Large intestine (tissue), 3 donors: ENCODE measurements around the gene PLXDC2. TPM values are rescaled to one million over a fixed set of nuclear protein-coding genes. Genes with fewer than 3 reads are reported as not detected.

ENCODE experiments used
- DNase-seq, 2 donors: peaks; one replicate each; pipeline versions ENCODE4 v3.0.0 to v3.0.0-alpha.2; 2013
- H3K27ac ChIP-seq: one replicate; pipeline ENCODE4 v1.5.1; 2013; ENCODE audit warnings: low read length
- H3K27me3 ChIP-seq: 2 replicates; pipeline ENCODE4 v1.6.1; 2013; ENCODE audit warnings: low read length; ENCODE audit not compliant: control insufficient read depth, insufficient read depth
- H3K36me3 ChIP-seq: 2 replicates; pipeline ENCODE4 v1.6.1; 2013; ENCODE audit warnings: low read length; ENCODE audit not compliant: control insufficient read depth, insufficient read depth
- H3K4me1 ChIP-seq: one replicate; pipeline ENCODE4 v1.6.1; 2013; ENCODE audit warnings: low read length; ENCODE audit not compliant: control insufficient read depth, insufficient read depth
- H3K4me3 ChIP-seq: one replicate; pipeline ENCODE4 v1.5.1; 2013; ENCODE audit warnings: low read length
- H3K9me3 ChIP-seq: one replicate; pipeline ENCODE4 v1.6.1; 2013; ENCODE audit warnings: mild to moderate bottlenecking, low read depth, low read length, moderate library complexity; ENCODE audit not compliant: control insufficient read depth
- WGBS: methylation state at CpG from one replicate; pipeline ENCODE4 v1.1.5; 2013; ENCODE audit warnings: low lambda C conversion rate; ENCODE audit not compliant: insufficient coverage; 5-methylcytosine and 5-hydroxymethylcytosine counted together
- polyA plus RNA-seq: library from polyadenylated mRNA; unstranded; fragments of 120-200 nt; gene quantifications from one replicate; pipeline ENCODE4 v1.2.1, GENCODE V29; 2013

PLXDC2 gene
- polyA plus RNA-seq, 1 donor, result 19.0 TPM

DNA sequence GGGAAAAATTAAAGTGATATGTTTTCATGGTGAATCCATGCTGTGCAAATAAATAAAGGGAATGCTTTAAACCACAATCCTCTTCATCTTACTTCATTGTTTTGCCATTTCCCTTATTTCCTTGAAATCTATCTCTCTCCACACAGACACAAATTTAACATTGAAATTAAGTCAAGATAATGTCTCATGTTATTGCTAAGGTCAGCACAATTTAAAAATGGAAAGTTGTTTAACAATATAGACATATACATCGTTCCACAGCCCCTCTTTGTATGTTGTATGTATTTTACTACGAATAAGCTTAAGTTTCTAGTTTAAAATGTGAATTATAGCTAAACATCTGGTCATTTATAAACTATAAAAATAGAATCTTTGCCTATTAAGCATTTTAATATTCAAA, 256.9 kb downstream of the PLXDC2 start:
- H3K27me3 ChIP-seq, result no peaks in the 10 kb centered on the region
- no peak overlapping the region for H3K4me3 ChIP-seq
- H3K36me3 ChIP-seq, result peaks cover 12% of the 10 kb centered on the region
- no peak for DNase-seq
- H3K4me1 ChIP-seq, result no peaks in the 10 kb centered on the region
- H3K27ac ChIP-seq, result no peak overlapping the region
- H3K9me3 ChIP-seq, result no peaks in the 10 kb centered on the region
- WGBS, result 83% methylated on average over 1 of the region's 2 CpGs

DNA sequence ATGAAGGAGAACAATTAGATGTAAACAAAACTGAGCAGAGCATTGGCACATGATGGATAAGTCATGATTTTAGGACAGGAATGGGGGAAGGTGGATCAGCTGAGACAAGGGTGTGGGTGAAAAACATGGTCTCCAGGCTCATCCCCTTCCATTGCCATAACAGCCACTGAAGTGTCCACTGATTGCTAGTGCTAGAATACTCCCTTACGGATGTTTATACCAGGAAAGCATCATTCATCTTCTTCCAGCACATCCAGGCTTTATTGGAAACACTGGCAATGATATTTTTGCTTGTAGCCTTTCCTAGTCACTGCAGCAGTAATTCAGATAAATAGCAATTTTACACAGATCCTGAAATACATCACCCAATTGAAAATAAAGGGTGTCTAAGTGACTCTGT, 259.5 kb downstream of the PLXDC2 start:
- Histone ChIP-seq H3K9me3 (no peaks in the 10 kb centered on the region), H3K27me3 (no peaks in the 10 kb centered on the region), H3K4me1 (no peaks in the 10 kb centered on the region), H3K27ac (no peak overlapping the region), H3K36me3 (peaks cover 2% of the 10 kb centered on the region), H3K4me3 (no peak overlapping the region)
- no peak for DNase-seq
- WGBS, result no CpG with 5 or more reads among the region's 1 CpG

DNA sequence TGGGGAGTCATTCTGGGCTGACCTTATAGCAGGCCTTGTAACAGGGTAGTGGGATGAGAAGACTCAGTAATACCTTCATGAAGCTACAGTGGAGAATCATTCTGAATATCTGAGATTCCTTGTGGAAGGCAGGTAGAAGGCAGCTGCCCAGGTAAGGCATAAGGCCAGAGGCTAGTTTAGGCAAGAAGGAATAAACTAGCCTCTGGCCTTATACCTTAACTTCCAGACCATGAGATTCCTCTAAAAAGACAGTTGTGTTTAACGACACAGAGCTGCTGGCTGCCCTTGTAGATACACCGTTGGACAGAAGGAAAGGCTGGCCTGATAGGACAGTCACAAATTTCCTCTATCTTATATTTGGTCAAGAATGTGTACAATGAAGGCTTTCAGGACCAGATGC, 268.2 kb downstream of the PLXDC2 start:
- WGBS, result no CpG with 5 or more reads among the region's 2 CpGs
- no peaks in the 10 kb centered on the region for H3K9me3 ChIP-seq

DNA sequence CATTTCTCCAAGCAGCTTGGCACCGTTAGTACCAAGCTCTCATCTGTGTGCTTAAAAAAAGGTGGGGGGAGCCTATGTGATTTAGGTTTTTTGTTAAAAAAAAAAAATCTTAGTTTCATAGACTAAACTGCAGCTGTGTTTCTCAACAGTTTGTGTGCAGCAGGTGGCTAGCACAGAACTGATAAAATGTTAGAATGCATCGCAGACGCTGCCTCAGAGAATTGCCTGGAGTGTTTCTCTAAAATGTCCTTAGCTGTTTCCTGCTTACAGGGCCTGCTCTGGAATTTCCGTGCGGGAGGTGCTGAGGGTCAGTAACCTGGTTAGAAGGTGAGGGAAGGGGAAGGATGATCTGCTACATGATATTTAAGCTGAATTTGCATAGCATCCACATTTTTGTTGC, 268.9 kb downstream of the PLXDC2 start:
- Histone ChIP-seq H3K4me1 (peaks cover 3% of the 10 kb centered on the region), H3K27ac (no peak overlapping the region), H3K4me3 (no peak overlapping the region), H3K9me3 (no peaks in the 10 kb centered on the region), H3K27me3 (no peaks in the 10 kb centered on the region), H3K36me3 (no peaks in the 10 kb centered on the region)
- no peak for DNase-seq
- 80% methylated on average over 1 of the region's 5 CpGs for WGBS

More for the DNA sequence above, 268.2 kb downstream of the PLXDC2 start:
- H3K27me3 ChIP-seq, result no peaks in the 10 kb centered on the region
- no peak overlapping the region for H3K27ac ChIP-seq
- peaks cover 3% of the 10 kb centered on the region for H3K4me1 ChIP-seq
- DNase-seq, result no peak
- H3K4me3 ChIP-seq, result no peak overlapping the region
- H3K36me3 ChIP-seq, result no peaks in the 10 kb centered on the region

DNA sequence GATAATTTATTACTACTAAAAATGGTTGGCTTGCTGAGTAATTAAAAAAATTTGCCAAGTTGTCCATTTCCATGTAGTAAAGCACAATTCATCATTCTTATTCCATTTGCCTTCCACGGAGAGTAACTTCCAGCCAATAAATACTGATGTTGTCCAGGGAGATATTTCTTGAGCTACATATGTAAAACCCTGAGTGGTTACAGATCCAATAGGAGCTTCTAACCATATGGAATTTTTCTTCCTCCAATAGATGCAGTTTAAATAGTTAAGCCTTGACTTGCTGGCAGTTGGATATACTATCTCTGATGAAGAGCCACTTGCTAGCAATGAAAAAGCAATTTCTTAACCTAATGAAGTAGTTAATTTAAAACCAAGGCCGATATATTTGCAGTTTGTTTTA, 271.1 kb downstream of the PLXDC2 start:
- Histone ChIP-seq H3K4me3 (no peak overlapping the region), H3K9me3 (no peaks in the 10 kb centered on the region), H3K4me1 (peaks cover 3% of the 10 kb centered on the region), H3K27me3 (no peaks in the 10 kb centered on the region), H3K36me3 (no peaks in the 10 kb centered on the region), H3K27ac (no peak overlapping the region)
- DNase-seq, result no peak
- WGBS, result no CpG with 5 or more reads among the region's 2 CpGs

DNA sequence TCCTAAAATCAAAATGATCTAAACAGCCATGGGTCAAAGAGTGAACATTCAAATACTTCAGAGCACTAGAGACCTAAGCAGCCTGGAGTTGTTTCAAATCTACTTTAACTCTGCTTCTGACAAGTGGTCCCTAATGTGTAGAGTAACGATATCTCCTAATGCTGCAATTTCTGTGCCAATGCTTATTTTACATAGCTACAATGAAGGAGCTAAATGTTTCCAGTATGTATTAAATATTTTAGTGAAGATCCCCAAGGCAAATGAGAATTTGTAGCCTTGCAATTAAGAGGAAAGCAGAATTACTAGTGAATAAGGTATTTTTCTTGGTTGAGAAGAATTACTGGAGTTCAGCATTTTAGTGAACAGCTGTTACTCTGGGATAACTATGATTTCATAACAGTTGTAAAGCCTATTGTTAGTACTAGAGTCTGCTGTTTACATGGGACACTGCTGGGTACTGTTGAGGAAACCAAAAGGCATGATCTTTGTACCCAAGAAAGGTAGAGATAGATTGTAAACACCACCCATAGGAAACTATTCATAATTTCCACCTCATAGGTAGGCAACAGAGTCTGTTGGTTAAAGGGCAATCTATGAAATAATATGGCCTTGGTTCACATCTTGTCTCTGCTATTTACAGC, 271.9 kb downstream of the PLXDC2 start:
- peak; percentile 67 to 82 for DNase-seq
- H3K27ac ChIP-seq, result peak overlapping the region; percentile 51
- no peak overlapping the region for H3K4me3 ChIP-seq

DNA sequence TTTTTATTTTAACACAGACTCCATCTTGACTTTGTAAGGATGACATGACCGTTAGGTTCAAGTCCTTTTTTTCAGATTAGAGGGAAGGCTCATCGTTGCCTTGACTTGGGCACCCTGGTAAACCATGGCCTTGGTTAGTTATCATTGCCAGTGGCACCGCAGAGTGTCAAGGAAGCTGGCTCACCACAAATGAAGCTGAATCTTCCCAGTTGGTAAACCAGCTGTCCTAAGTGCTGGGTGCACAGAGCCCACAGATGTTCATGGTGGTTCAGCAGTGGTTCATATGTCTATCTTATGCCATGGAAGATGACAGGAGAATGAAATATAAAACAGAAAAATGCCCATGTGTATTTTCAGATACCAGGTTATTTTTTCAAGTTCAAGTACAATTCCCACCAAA, 273.6 kb downstream of the PLXDC2 start:
- 100% methylated on average over 1 of the region's 3 CpGs for WGBS
- no peaks in the 10 kb centered on the region for H3K36me3 ChIP-seq
- no peaks in the 10 kb centered on the region for H3K27me3 ChIP-seq
- no peak overlapping the region for H3K27ac ChIP-seq
- H3K4me1 ChIP-seq, result peaks cover 3% of the 10 kb centered on the region
- H3K9me3 ChIP-seq, result no peaks in the 10 kb centered on the region
- DNase-seq, result no peak
- H3K4me3 ChIP-seq, result no peak overlapping the region

More for the DNA sequence above, 271.9 kb downstream of the PLXDC2 start:
- H3K9me3 ChIP-seq, result no peaks in the 10 kb centered on the region
- no CpG with 5 or more reads among the region's 1 CpG for WGBS
- H3K4me1 ChIP-seq, result peaks cover 3% of the 10 kb centered on the region
- H3K36me3 ChIP-seq, result no peaks in the 10 kb centered on the region
- no peaks in the 10 kb centered on the region for H3K27me3 ChIP-seq

DNA sequence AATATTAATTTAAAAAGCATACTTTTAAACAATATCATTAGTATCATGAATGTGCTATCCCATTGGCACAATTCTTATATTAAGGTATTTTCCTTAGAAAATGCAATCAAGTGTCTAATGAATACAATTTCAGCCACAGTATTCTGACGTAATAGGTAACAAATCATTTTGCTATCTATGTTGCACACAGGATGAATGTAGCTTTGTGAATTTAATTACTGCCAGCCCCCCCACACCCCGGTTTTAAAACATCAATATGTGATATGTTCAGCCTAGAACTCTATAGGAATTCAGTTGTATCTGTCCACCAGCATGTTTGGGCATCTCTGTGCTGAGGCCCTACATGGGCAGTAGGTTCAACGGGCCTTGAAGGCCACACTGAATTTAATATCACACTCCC, 274.6 kb downstream of the PLXDC2 start:
- H3K36me3 ChIP-seq, result no peaks in the 10 kb centered on the region
- H3K4me1 ChIP-seq, result peaks cover 3% of the 10 kb centered on the region
- WGBS, result no CpG with 5 or more reads among the region's 3 CpGs
- no peak for DNase-seq
- H3K27ac ChIP-seq, result no peak overlapping the region
- no peaks in the 10 kb centered on the region for H3K27me3 ChIP-seq
- H3K4me3 ChIP-seq, result no peak overlapping the region
- no peaks in the 10 kb centered on the region for H3K9me3 ChIP-seq

DNA sequence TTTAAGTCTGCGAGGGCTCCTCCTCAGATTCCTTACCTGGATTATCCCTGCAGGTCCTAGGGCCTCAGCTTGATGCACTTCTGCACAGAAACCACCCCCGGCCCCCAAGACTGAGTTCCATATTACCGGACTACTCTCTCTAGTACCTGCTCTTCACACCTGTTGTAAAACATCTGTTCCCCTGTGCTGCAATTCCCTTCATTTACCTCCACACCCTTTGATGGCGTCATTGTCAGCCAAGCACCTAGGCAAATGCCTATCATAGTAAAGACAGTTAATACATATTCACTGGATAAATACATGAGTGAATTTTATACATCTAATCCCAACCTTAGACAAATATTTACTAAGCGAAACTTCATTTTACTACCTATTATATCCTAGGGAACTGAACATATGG, 275.5 kb downstream of the PLXDC2 start:
- Histone ChIP-seq H3K27ac (no peak overlapping the region), H3K4me1 (peaks cover 3% of the 10 kb centered on the region), H3K27me3 (no peaks in the 10 kb centered on the region), H3K9me3 (no peaks in the 10 kb centered on the region), H3K4me3 (no peak overlapping the region), H3K36me3 (no peaks in the 10 kb centered on the region)
- 59% methylated on average over 2 of the region's 5 CpGs for WGBS
- peak; percentile 20 to 64 for DNase-seq

DNA sequence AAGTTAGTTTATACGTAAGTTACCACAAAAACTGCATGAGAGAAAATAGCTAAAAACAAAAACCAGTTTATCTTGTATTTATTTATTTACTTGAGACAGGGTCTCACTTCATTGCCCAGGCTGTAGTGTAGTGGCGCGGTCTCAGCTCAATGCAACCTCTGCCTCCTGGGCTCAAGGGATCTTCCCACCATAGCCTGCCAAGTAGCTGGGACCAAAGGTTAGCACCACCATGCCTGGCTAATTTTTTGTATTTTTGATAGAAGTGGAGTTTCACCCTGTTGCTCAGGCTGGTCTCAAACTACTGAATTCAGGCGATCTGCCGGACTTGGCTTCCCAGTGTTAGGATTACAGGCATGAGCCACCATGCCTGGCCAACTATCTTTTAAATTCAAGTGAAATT, 277.4 kb downstream of the PLXDC2 start:
- H3K36me3 ChIP-seq, result no peaks in the 10 kb centered on the region
- no peak for DNase-seq
- no peak overlapping the region for H3K4me3 ChIP-seq
- 88% methylated on average over 1 of the region's 5 CpGs for WGBS
- H3K27me3 ChIP-seq, result no peaks in the 10 kb centered on the region
- H3K4me1 ChIP-seq, result no peaks in the 10 kb centered on the region
- no peak overlapping the region for H3K27ac ChIP-seq
- no peaks in the 10 kb centered on the region for H3K9me3 ChIP-seq

DNA sequence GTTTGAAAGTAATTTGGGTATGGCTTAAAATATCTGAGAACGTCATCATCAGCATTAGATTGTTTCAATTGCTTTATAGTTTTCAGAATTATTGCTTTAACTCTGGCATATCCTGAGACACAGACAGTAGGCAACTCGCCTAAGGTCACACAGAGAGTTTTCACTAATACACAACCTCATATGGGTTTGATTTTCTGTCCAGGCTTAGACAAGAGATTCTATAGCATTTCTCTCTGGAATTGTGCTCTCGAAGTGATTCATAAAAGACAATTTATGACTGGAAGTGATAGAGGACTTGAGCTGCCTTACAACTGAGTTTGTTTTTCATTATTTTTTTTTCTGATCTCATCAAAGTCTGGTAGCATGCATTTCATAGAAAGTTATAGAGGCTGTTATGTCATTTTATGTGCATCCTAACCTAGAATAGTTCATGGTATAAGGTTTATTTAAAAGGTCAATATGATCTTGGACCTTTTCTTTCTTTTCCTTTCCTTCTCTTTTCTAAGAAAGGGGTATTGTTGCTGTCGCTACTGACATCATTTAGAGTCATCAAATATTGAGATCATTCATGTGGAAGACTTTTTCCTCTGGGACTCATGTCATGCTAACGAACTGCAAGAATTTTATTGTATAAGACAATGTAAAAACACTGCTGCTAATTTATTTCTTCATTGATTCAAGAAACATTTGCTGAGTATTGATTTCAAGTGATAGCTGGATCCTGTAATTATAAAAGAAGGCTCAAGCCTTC, 278.2 kb downstream of the PLXDC2 start:
- Histone ChIP-seq H3K4me1 (no peaks in the 10 kb centered on the region), H3K9me3 (no peaks in the 10 kb centered on the region), H3K4me3 (no peak overlapping the region), H3K27me3 (no peaks in the 10 kb centered on the region), H3K27ac (no peak overlapping the region), H3K36me3 (no peaks in the 10 kb centered on the region)
- 88% methylated on average over 2 of the region's 5 CpGs for WGBS
- no peak for DNase-seq
